ENCODE results near the gene ASCC2. TPM values are rescaled to one million over a fixed set of nuclear protein-coding genes. Genes with fewer than 3 reads are reported as not detected.

ASCC2 gene
- total and polyA plus RNA-seq, 2 experiments from 2014 or later = 30.5 to 31.3 TPM

GRCh38 chr22:29768052-29768693 lies 69.9 kb downstream of the ASCC2 start (continued):
- no peak for TF ChIP-seq EZH2phosphoT487 (IDR thresholded peaks at IDR 0.05; ENCODE audit: unreplicated experiment)
- TF ChIP-seq ETS1 (IDR thresholded peaks at IDR 0.05) = no peak
- TF ChIP-seq CTCF (conservative IDR thresholded peaks at IDR 0.05; ENCODE audit: low read depth in 2 of 2) = no peak

GRCh38 chr22:29767171-29768051 lies 70.7 kb downstream of the ASCC2 start, which contains the start of gene UQCR10:
Gene UQCR10 (plus strand): TSS chr22:29767369. CDS start chr22:29767399, 30 bp downstream.
- Mint-ChIP-seq H3K27me3 (ENCODE audit: insufficient read depth, low read depth, poor library complexity) (peaks cover 13% of the 10 kb centered on the region), H3K27ac (peak within 1 kb of the TSS; percentile 99), H3K9me3 (no peaks in the 10 kb centered on the region), H3K36me3 (ENCODE audit: low read depth) (peaks cover 28% of the 10 kb centered on the region), H3K4me1 (peaks cover 15% of the 10 kb centered on the region), H3K4me3 (peak within 1 kb of the TSS; percentile 100)
- peak; percentile 78 for ATAC-seq
- Histone ChIP-seq H3F3A (replicated peaks; ENCODE audit: low read depth) (peaks cover 4% of the 10 kb centered on the region; the same call in 1 of the 2 replicates), H3K9me2 (ENCODE audit: insufficient read depth) (no peaks in the 10 kb centered on the region), H3K4me2 (peak within 1 kb of the TSS; percentile 99), H3K4me1 (ENCODE audit: insufficient read depth) (peaks cover 11% of the 10 kb centered on the region), H2AFZ (peak within 1 kb of the TSS; percentile 98), H3K27me3 (ENCODE audit: insufficient read depth) (no peaks in the 10 kb centered on the region), H3K27ac (ENCODE audit: low read depth) (peak within 1 kb of the TSS; percentile 79), H3K36me3 (ENCODE audit: insufficient read depth) (no peaks in the 10 kb centered on the region), H3K79me2 (replicated peaks; ENCODE audit: insufficient read depth) (peaks cover 24% of the 10 kb centered on the region), H4K20me1 (replicated peaks; ENCODE audit: insufficient read depth) (peaks cover 3% of the 10 kb centered on the region), H3K4me3 (peak within 1 kb of the TSS; percentile 82)
- TF ChIP-seq POLR2AphosphoS5 (IDR thresholded peaks at IDR 0.05; ENCODE audit: low read depth) = peak; percentile 80
- TF ChIP-seq ETS1 (IDR thresholded peaks at IDR 0.05) = peak; percentile 80
- TF ChIP-seq REST (IDR thresholded peaks at IDR 0.05; ENCODE audit: unreplicated experiment) = no peak
- DNase-seq (ENCODE audit: low spot score) = peak; percentile 95
